ENCODE measurements around the gene DUSP23.

GRCh38 chr1:159753386-159753785 is 27.4 kb upstream of the DUSP23 start:
- TF ChIP-seq BHLHE40 (IDR thresholded peaks at IDR 0.05; ENCODE audit: borderline replicate concordance in 1 of 2, low read depth in 2 of 2, low read length in 1 of 2) (no peak), EZH2 (IDR thresholded peaks at IDR 0.05; ENCODE audit: borderline replicate concordance, control insufficient read depth, low read depth, low read length) (no peak)

Data from GM12878 (cell line).